Amygdala (tissue), 56 donors: ENCODE measurements around the gene TRPM3.
A peak's percentile ranks its signal among the peaks of the same experiment; 100 is the strongest.
"Not testable (repeated sequence)": the region's sequence is repeated elsewhere in the genome, so short reads cannot be mapped to it uniquely, and the experiment has no call there.

ENCODE experiments used
- DNase-seq, 56 donors: peaks; one replicate each; lab custom pipeline; 2025; lab: John Stamatoyannopoulos, UW

Gene TRPM3

DNA sequence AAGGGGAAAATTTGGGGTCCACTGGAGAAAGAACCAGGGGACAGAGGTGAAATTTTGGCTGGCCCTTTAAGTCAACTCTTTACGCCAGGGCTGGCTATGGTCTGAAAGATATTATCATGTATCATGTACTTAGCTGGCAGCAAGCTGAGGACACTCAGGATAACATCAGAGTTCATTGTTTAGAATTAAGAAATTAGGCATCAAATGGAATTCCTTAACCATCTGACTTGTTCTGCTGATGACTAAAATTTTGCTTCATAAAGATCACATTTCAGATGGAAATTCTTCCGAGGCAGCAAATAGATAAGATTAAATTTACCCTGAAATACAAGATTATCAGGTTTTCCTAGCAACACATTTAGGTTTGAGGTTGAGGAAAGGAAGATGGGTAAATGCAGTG, 437.6 kb downstream of the TRPM3 start:
- DNase-seq, result no peak

- no peak for DNase-seq
These were observed 439.1 kb downstream of the TRPM3 start for GRCh38 chr9:70682298-70682697.

GRCh38 chr9:70679845-70680244, 441.6 kb downstream of the TRPM3 start:
- no peak for DNase-seq

GRCh38 chr9:70678153-70678552, 443.3 kb downstream of the TRPM3 start:
- no peak for DNase-seq

- DNase-seq, result no peak
These were observed 444.2 kb downstream of the TRPM3 start for GRCh38 chr9:70677055-70677735.

DNA sequence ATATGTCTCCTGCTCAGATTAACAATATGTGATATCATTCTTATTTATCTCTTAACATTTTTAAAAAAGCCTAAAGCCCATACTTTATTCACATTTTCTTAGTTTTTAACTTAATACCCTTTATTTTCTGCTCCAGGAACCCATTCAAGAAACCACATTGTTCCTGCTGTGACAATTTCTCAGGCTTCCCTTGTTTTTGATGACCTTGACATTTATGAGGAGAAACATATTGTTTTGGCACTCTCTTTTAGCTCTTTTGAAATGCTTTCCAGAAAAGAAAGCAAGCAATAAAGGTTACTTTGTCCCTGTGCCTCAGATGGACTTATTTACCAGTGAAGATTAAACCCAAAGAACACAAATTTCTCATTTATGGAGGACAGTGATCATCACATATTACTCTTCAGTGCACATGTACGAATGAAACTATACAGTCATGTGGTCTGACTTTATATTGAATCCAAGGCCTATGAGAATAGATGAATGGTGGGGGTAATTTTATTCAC, 445.5 kb downstream of the TRPM3 start:
- DNase-seq, result no peak

GRCh38 chr9:70673844-70674243, 447.6 kb downstream of the TRPM3 start:
- no peak for DNase-seq

GRCh38 chr9:70672161-70672649, 449.2 kb downstream of the TRPM3 start:
- DNase-seq, result no peak

DNA sequence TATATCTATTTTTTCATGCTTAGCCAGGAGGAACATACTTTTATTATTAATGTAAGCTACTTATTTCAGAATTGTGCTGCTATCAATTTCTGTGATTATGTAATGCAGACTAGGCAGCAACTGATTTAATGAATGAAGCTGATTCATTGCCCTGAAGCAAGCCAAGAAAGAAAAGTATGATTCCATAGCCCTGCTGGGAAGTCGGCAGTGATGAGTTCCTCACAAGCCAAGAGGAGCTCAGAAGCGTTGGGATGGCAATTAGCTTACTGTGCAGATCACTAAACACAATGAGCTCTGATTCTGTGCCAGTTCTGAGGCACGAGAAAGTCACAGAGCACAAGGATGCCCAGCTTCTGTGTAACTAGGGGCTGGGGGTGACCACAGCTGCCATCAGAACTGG, 452.7 kb downstream of the TRPM3 start:
- peak in 18 of 56 donors; percentile 0 to 38 (median 13) for DNase-seq

DNA sequence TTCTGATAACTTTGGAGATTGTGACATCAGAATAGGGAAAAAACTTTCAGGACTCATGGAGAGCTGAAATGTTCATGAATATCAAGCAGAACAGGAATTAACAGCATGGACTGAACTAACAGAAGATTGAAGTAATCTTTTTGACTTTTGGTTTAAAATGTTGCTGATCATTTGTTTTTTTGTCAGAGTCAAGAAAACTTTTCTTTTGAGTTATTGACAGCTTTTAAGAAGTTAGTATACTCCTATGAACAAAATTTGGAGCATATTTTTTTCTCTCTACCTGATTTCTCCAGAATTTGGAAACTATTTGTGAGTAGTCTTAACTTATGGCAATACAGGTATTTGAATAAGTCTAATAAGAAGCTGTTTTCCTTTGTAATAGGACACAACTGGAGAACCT, 462.7 kb downstream of the TRPM3 start:
- no peak for DNase-seq

DNA sequence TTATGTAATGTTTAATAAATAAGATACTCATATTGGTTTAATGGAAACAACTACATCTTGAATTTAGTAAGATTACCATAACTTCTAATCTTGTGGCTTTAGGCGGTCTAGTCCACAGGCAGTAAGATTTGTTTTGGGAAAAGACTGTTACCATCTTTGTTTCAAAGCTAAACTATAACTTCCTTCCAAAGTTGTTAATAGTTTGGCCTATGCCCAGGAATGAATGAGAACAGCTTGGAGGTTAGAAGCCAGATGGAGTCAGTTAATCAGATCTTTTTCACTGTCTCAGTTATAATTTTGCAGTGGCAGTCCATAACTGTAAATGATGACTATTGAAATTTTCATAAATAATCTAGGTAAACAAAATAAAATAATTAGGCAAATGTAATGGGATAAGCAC, 465.1 kb downstream of the TRPM3 start:
- no peak for DNase-seq

- no peak for DNase-seq
These were observed 467.3 kb downstream of the TRPM3 start for GRCh38 chr9:70654144-70654543.

- DNase-seq, result not testable (repeated sequence)
These were observed 476.8 kb downstream of the TRPM3 start for GRCh38 chr9:70644627-70645026.

DNA sequence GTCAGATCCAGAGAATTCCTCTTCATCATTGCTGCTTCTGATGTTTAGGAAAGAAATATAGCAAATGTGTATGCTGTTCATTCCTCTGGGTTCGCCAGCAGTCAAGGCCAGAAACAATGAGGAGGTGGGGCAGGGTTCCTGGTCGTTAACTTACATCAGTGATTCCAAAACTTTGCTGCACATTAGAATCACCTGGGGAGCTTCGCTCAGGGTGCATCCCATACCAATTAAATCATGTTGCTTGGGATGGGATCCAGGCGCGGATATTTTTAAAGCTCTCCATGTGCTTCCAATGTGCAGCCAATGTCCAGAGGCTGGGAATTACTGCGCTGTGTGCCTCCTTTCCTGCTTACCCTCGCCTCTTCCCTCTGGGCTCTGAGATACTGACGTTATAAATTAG, 479.1 kb downstream of the TRPM3 start:
- DNase-seq, result no peak

GRCh38 chr9:70641631-70642030, 479.8 kb downstream of the TRPM3 start:
- DNase-seq, result no peak

DNA sequence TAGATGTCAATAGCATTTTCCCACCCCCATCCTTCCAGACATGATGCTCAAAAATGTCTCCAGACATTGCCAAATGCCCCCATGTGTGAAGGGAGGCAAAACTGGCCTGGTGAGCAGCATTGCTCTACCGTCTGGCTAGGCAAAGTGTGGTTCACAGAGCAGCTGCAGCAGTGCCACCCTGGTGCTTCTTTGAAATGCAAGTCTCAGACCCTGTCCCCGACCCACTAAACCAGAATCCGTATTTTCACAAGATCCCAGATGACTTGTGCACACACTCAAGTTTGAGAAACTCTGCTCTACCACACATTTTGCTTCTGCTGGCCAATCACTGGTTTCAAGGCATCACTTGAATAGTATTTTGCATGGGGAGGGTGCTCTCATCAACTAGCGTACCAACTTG, 480.4 kb downstream of the TRPM3 start:
- DNase-seq, result no peak

DNA sequence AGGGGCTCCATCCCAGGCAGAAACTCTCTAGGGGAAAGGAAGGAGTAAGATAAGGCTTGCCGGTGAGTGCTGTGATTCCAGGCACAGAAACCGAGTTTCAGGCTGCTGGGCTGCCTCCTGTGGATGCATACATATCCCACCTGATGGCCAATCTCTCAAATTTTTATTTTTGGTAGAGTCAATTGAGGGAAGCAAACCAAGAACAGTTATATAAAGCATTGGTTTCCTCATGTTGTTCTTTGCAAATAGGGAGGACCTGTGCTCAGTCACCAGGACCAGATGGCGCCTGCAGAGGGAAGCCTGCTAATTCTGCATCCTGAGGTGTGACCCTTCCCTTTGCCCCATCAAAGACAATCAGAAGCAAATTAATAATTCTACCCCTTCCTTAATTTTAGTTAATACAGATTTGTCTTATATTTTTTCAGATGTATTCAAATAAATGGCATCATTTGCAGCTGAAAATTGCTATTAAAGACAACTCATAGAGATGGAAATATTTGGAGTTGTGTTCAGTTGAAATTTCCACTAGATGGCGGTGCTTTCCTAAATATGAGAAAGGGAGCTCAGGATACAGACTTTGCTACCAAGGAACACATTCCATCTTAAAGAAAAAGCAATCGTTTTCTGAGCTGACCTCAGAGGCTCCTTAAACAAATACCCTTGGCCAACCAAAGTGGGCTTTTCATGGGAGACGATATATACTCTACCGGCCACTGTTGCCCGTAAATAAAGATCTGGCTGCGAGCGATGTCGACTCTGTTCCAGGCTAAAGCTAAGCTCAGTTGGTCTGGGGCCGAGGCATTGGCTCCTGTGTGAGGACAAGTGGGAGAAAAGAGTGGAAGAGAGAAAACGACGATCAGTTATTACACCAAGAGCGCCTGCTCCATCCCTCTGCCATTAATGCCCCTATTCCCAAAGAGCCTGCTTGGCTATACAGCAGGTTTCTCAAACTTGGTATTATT, 481.3 kb downstream of the TRPM3 start:
- peak in 9 of 56 donors; percentile 5 to 59 (median 16) for DNase-seq

- DNase-seq, result peak in 2 of 56 donors; percentile 24 to 49
These were observed 485.6 kb downstream of the TRPM3 start for GRCh38 chr9:70635790-70636189.

DNA sequence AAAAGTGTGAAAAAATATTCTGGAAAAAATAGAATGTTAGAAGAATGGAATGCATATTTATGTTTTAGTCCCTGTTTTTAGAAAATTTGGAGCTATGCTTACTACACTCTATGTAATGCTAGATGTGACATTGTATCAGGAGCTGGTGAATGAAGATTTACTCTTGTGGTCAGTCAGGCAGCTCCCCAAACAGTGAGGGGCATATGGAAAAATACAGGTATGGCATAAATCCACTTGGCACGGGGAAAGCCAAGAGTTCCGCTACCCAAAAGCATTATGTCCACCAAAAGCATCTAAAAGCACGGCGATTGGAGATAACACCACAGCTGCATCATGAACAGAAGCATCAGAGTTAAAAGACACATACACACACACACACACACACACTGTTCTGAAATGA, 486.7 kb downstream of the TRPM3 start:
- DNase-seq, result no peak

- DNase-seq, result no peak
These were observed 490.4 kb downstream of the TRPM3 start for GRCh38 chr9:70630971-70631370.

GRCh38 chr9:70629080-70629685, 492.2 kb downstream of the TRPM3 start:
- not testable (repeated sequence) for DNase-seq
